ENCODE measurements around the gene FAT4. TPM values are rescaled to one million over a fixed set of nuclear protein-coding genes. Genes with fewer than 3 reads are reported as not detected.

FAT4 gene
- total and polyA plus RNA-seq, 9 of the 15 experiments (the other 6 are each of a cell fraction or from before 2014, with no cell fraction given): 0.01 TPM; not detected in 8

DNA sequence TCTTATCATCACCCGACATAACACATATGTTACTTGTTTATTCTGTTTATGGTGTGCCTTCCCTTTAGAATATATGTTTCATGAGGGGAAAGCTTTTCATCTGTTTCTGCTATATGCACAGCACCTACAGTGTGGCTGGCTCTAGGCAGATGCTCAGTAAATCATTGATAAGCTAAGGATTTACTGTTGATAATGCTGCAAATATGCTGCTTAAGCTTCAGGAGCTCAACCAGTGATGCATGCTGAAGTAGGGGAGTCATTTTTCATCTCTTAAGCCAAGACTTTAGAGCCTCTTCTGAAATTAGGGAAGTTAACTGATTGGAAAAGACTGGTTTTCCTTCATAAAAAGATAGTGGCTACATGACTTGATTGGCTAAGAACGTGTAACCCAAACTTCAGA, 16.4 kb downstream of the FAT4 start:
- no peaks in the 10 kb centered on the region for H4K20me1 ChIP-seq (replicated peaks; ENCODE audit: control insufficient read depth, insufficient read depth, low read length)
- WGBS (ENCODE audit: insufficient coverage, low coverage, missing lambda C conversion rate): 0% methylated on average over 2 of the region's 2 CpGs
- TF ChIP-seq ZNF584 (CRISPR knock-in tag; IDR thresholded peaks at IDR 0.05; ENCODE audit: low read depth): no peak
- TF ChIP-seq ZNF778 (CRISPR knock-in tag; IDR thresholded peaks at IDR 0.05): no peak
- TF ChIP-seq CLOCK (CRISPR knock-in tag; IDR thresholded peaks at IDR 0.05; ENCODE audit: borderline replicate concordance): no peak
- no peak for TF ChIP-seq GTF2A2 (tag; IDR thresholded peaks at IDR 0.05)
- TF ChIP-seq, protein P1, sequence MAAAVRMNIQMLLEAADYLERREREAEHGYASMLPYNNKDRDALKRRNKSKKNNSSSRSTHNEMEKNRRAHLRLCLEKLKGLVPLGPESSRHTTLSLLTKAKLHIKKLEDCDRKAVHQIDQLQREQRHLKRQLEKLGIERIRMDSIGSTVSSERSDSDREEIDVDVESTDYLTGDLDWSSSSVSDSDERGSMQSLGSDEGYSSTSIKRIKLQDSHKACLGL (CRISPR knock-in tag; IDR thresholded peaks at IDR 0.05; ENCODE audit: borderline replicate concordance, poor library complexity, severe bottlenecking): no peak
- TF ChIP-seq CBX8 (IDR thresholded peaks at IDR 0.05; ENCODE audit: borderline replicate concordance, extremely low read depth, low read depth, low read length, poor library complexity, severe bottlenecking): no peak
- no peak for TF ChIP-seq CBX2 (IDR thresholded peaks at IDR 0.05; ENCODE audit: insufficient read depth, low read length, poor library complexity, severe bottlenecking)
- TF ChIP-seq ZNF644 (tag; IDR thresholded peaks at IDR 0.05; ENCODE audit: low read depth): no peak
- TF ChIP-seq NCOA2 (IDR thresholded peaks at IDR 0.05; ENCODE audit: partially characterized antibody in 2 of 2): no peak
- no peak for TF ChIP-seq E2F1 (CRISPR knock-in tag; IDR thresholded peaks at IDR 0.05)
- H3K4me3 ChIP-seq: no peak overlapping the region
- no peaks in the 10 kb centered on the region for H3K27me3 ChIP-seq (ENCODE audit: control insufficient read depth in 2 of 2, insufficient read depth in 2 of 2, low read length in 2 of 2)
- DNase-seq (ENCODE audit: extremely low read depth in 1 of 4, low spot score in 3 of 4): no peak
- in situ Hi-C loops (cut with MboI) (no loop called here), intact Hi-C loops (cut with micrococcal nuclease) (no loop called here)
- no TSS peak for BruUV-seq (replicated peaks)
- H3K36me3 ChIP-seq (ENCODE audit: control insufficient read depth, insufficient read depth, low read length): no peaks in the 10 kb centered on the region
- FAIRE-seq: no peak
- H2AFZ ChIP-seq (ENCODE audit: low read depth, low read length): no peak overlapping the region
- no peak overlapping the region for H3K4me2 ChIP-seq (ENCODE audit: insufficient read depth, low read length)
- H3K9ac ChIP-seq (ENCODE audit: insufficient read depth in 1 of 2, low read depth in 2 of 2, low read length in 2 of 2): no peak overlapping the region
- POLR2A ChIA-PET: no interaction called here
- CTCF ChIA-PET (ENCODE audit: low intra/inter-chr PET ratio): no interaction called here
- H3K27ac ChIP-seq (ENCODE audit: extremely low read depth, low read depth, low read length): no peak overlapping the region
- H3K4me1 ChIP-seq (replicated peaks in 1 of 2; ENCODE audit: control insufficient read depth in 2 of 2, insufficient read depth in 2 of 2, low read length in 2 of 2): no peaks in the 10 kb centered on the region
- H3K9me1 ChIP-seq (ENCODE audit: control insufficient read depth, insufficient read depth, low read length): no peaks in the 10 kb centered on the region
- no peaks in the 10 kb centered on the region for H3K79me2 ChIP-seq (ENCODE audit: control insufficient read depth, insufficient read depth, low read length)
- no peaks in the 10 kb centered on the region for H3K9me3 ChIP-seq (replicated peaks; ENCODE audit: control insufficient read depth, insufficient read depth, low read depth, low read length)
- ATAC-seq: no peak
